Stomach (tissue), 4 donors: Measurements from ENCODE around the gene WWOX.

ENCODE experiments used
- CTCF ChIP-seq, 7 experiments: fragments of 450-650 bp in 4 of 7; fragments of 200-600 bp in 3 of 7; sonication (generic) in 3 of 7; IDR thresholded peaks; one replicate each; pipeline ENCODE4 v1.5.1; 2016 to 2019; ENCODE audit warnings: antibody characterized with exemption in 7 of 7, control low read depth in 2 of 7, mild to moderate bottlenecking in 1 of 7
- EP300 ChIP-seq: sonication (generic); formaldehyde crosslinking; IDR thresholded peaks from one replicate; pipeline ENCODE4 v1.6.1; 2017; ENCODE audit warnings: antibody characterized with exemption
- POLR2A ChIP-seq, 4 donors: fragments of 450-650 bp; IDR thresholded peaks; one replicate each; pipeline ENCODE4 v1.6.1; 2016; ENCODE audit warnings: antibody characterized with exemption in 4 of 4, control low read depth in 2 of 4, mild to moderate bottlenecking in 1 of 4, moderate library complexity in 1 of 4
- POLR2AphosphoS5 ChIP-seq, 3 donors: sonication (generic); formaldehyde crosslinking; IDR thresholded peaks; one replicate each; pipeline ENCODE4 v1.6.1; 2016; ENCODE audit warnings: antibody characterized with exemption in 3 of 3

DNA sequence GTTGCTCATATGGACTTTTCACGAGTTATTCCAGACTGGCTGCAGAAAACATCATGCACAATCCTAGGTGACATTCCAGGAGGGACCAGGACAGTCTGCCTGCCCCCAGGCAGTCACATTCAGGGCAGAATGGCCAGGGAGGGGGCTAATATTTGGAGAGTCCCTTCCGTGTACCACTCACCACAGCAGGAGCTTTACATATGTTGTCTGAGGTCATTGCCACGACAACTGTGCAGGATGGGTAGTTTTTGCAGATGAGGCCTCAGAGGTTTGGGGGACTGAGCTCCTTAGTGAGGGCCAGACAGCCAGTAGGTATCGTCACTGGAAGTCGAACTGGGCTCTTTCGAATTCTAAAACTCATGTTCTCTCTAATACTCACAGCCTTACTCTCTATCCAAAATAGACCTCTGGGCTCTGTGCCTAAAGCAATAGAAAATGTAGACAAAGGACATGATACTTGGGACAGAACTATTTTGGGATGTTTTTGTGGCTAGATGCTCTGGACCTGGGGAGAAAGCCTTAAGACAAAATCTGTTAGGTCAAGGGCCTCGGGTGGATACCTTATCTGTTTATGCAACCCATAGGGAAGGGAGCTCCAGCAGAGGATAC is 1162.6 kb downstream of the WWOX start:
- TF ChIP-seq CTCF (IDR thresholded peaks at IDR 0.05) (no peak), POLR2AphosphoS5 (IDR thresholded peaks at IDR 0.05) (no peak), EP300 (no peak), POLR2A (IDR thresholded peaks at IDR 0.05) (no peak)
